ENCODE data around the gene SP1. TPM values are rescaled to one million over a fixed set of nuclear protein-coding genes. Genes with fewer than 3 reads are reported as not detected.

SP1 gene
- total RNA-seq, 1 experiment from 2014 or later: 87.2 TPM

- no peak for TF ChIP-seq ZSCAN18 (CRISPR knock-in tag; IDR thresholded peaks at IDR 0.05)
- no peak for TF ChIP-seq TCF7 (CRISPR knock-in tag; IDR thresholded peaks at IDR 0.05; ENCODE audit: low read depth)
- no peak for TF ChIP-seq FOXJ3 (CRISPR knock-in tag; IDR thresholded peaks at IDR 0.05; ENCODE audit: borderline replicate concordance)
- TF ChIP-seq CDX4 (CRISPR knock-in tag; IDR thresholded peaks at IDR 0.05; ENCODE audit: borderline replicate concordance): no peak
- TF ChIP-seq NFATC4 (CRISPR knock-in tag; IDR thresholded peaks at IDR 0.05): no peak
- no peak for TF ChIP-seq ZNF138 (CRISPR knock-in tag; conservative IDR thresholded peaks at IDR 0.05)
- no peak for TF ChIP-seq ATF2 (CRISPR knock-in tag; IDR thresholded peaks at IDR 0.05; ENCODE audit: borderline replicate concordance, low read depth)
- TF ChIP-seq ZNF423 (CRISPR knock-in tag; IDR thresholded peaks at IDR 0.05): no peak
Measured at GRCh38 chr12:53424626-53425514, 44.9 kb downstream of the SP1 start (continued).

GRCh38 chr12:53425515-53426150 lies 45.7 kb downstream of the SP1 start:
- ChIA-PET POLR2A (no interaction called here), CTCF (interaction anchor here (0.8 to 2.1 kb wide), 4 partner anchors 44 to 104 kb away, joined by 5 to 10 read pairs (median 6); partner anchors contain the start of gene AAAS)
- DNase-seq (ENCODE audit: low spot score): no peak
- no peak overlapping the region for H3K27ac Mint-ChIP-seq
- no peak for ATAC-seq
- H3K9me3 Mint-ChIP-seq: no peaks in the 10 kb centered on the region
- peaks cover 8% of the 10 kb centered on the region for H3K4me1 Mint-ChIP-seq
- H3K27me3 Mint-ChIP-seq (ENCODE audit: low read depth): no peaks in the 10 kb centered on the region
- no peaks in the 10 kb centered on the region for H3K36me3 Mint-ChIP-seq
- no peak overlapping the region for H3K4me3 Mint-ChIP-seq
- TF ChIP-seq MAX (CRISPR knock-in tag; IDR thresholded peaks at IDR 0.05): no peak
- no peak for TF ChIP-seq MYBL2 (CRISPR knock-in tag; IDR thresholded peaks at IDR 0.05)
- no peak for TF ChIP-seq FOXJ3 (CRISPR knock-in tag; IDR thresholded peaks at IDR 0.05; ENCODE audit: borderline replicate concordance)
- no peak for TF ChIP-seq USF1 (CRISPR knock-in tag; IDR thresholded peaks at IDR 0.05)
- no peak for TF ChIP-seq ESRRA (CRISPR knock-in tag; IDR thresholded peaks at IDR 0.05; ENCODE audit: borderline replicate concordance)
- no peak for TF ChIP-seq MXD4 (CRISPR knock-in tag; IDR thresholded peaks at IDR 0.05; ENCODE audit: borderline replicate concordance)
- TF ChIP-seq HMGA2 (CRISPR knock-in tag; IDR thresholded peaks at IDR 0.05): no peak
- TF ChIP-seq MLX (CRISPR knock-in tag; IDR thresholded peaks at IDR 0.05): no peak
- TF ChIP-seq ERG (CRISPR knock-in tag; IDR thresholded peaks at IDR 0.05): no peak
- TF ChIP-seq ZNF425 (CRISPR knock-in tag; conservative IDR thresholded peaks at IDR 0.05): no peak
- no peak for TF ChIP-seq KAT7 (CRISPR knock-in tag; IDR thresholded peaks at IDR 0.05; ENCODE audit: borderline replicate concordance)
- TF ChIP-seq E2F5 (CRISPR knock-in tag; IDR thresholded peaks at IDR 0.05): no peak
- no peak for TF ChIP-seq E2F1 (CRISPR knock-in tag; IDR thresholded peaks at IDR 0.05)
- no peak for TF ChIP-seq SOX15 (CRISPR knock-in tag; IDR thresholded peaks at IDR 0.05)
- TF ChIP-seq SP1 (CRISPR knock-in tag; conservative IDR thresholded peaks at IDR 0.05): no peak
- no peak for TF ChIP-seq TEAD4 (CRISPR knock-in tag; IDR thresholded peaks at IDR 0.05)
